ENCODE measurements around the gene PTPN23.

Gene PTPN23

DNA sequence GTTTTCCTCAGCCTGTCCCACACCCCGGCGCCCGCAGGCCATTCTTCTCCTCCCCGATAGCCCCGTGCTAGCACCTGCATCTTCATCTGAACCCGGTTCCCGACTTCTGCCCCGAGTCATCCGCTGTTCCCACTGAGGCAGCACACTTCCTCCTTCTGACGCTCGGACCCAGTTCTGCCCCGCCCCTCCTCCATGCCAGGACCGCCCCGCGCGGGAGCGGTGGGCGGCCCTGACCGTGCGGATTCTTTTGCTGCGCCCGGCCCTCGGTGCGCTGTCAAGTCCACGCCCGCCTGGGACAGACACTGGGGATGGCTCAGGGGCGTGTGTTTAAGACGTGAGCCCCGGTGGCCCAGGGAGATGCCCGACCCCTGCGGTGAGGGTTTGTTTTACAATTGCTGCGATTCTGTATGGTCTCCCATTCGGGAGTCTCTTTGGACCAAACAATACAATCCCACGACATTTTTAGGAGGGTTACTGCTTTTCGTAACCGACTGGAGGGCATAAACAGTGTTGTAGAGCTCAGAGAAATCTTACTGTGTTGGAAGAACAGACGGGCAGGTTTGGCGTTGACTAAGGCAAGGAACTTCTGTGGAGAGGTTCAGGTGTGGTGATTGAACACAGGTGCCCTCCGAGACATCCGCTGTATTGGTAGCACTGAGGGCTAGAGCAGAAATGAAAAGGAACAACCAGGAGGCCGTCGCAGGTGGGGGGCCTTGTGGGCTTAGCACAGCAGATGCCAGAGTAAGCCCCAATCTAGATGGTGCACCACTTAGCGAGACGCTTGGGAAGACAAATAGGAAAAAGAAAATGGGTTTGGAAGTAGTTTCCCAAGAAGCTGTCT is 716 bp downstream of the PTPN23 start:
- Histone ChIP-seq H3F3A (ENCODE audit: insufficient read depth) (no peaks in the 10 kb centered on the region), H3K79me2 (ENCODE audit: insufficient read depth, low read length) (peaks cover 55% of the 10 kb centered on the region), H3K4me2 (ENCODE audit: low read depth, low read length, poor library complexity, severe bottlenecking) (peak overlapping the region; percentile 73), H4K20me1 (ENCODE audit: low read depth, low read length) (0 out of 2 replicates have a peak, but pooled peaks cover 7% of the 10 kb centered on the region), H3K4me3 (ENCODE audit: insufficient read depth, low read length, poor library complexity, severe bottlenecking) (peak overlapping the region; percentile 88), H3K27me3 (ENCODE audit: low read length) (no peaks in the 10 kb centered on the region), H3K9ac (ENCODE audit: low read length) (peak overlapping the region; percentile 95), H2AFZ (ENCODE audit: low read depth, low read length, severe bottlenecking) (peak overlapping the region; percentile 13), H3K9me2 (replicated peaks; ENCODE audit: insufficient read depth, low read length) (no peaks in the 10 kb centered on the region), H3K9me3 (ENCODE audit: insufficient read depth, low read length) (no peaks in the 10 kb centered on the region), H3K36me3 (ENCODE audit: low read length) (no peaks in the 10 kb centered on the region), H3K27ac (ENCODE audit: low read depth, low read length) (peak overlapping the region; percentile 58)
- TF ChIP-seq CTCF (IDR thresholded peaks at IDR 0.05; ENCODE audit: insufficient read depth, low read length, poor library complexity, severe bottlenecking) (no peak), EZH2phosphoT487 (conservative IDR thresholded peaks at IDR 0.05; ENCODE audit: low read length) (no peak)

DNA sequence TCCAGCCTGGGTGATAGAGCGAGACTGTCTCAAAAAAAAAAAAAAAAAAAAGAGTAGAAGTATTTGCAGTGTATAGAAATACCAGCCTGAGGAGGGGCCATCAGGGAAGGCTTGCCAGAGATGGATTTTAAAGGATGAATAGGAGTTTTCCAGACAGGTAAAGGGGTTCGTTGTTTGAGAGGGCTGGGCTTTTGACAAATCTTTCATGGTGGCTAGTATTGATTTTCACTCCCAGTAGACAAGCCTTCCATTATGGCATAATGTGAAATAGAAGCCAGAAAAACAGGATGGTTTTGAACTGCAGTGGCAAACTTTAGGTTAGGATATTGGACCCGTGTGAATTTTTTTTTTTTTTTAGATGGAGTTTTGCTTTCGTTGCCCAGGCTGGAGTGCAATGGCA is 3.6 kb downstream of the PTPN23 start:
- peaks cover 83% of the 10 kb centered on the region for H3K79me2 ChIP-seq (ENCODE audit: insufficient read depth, low read length)
- H3K9me2 ChIP-seq (replicated peaks; ENCODE audit: insufficient read depth, low read length), result no peaks in the 10 kb centered on the region
- TF ChIP-seq CTCF (IDR thresholded peaks at IDR 0.05; ENCODE audit: insufficient read depth, low read length, poor library complexity, severe bottlenecking), result no peak
- no peak for TF ChIP-seq EZH2phosphoT487 (conservative IDR thresholded peaks at IDR 0.05; ENCODE audit: low read length)
- H4K20me1 ChIP-seq (ENCODE audit: low read depth, low read length), result 0 out of 2 replicates have a peak, but pooled peaks cover 7% of the 10 kb centered on the region
- no peak overlapping the region for H3K4me3 ChIP-seq (ENCODE audit: insufficient read depth, low read length, poor library complexity, severe bottlenecking)
- no peak overlapping the region for H3K9ac ChIP-seq (ENCODE audit: low read length)
- H2AFZ ChIP-seq (ENCODE audit: low read depth, low read length, severe bottlenecking), result no peak overlapping the region
- H3K4me2 ChIP-seq (ENCODE audit: low read depth, low read length, poor library complexity, severe bottlenecking), result no peak overlapping the region
- H3K36me3 ChIP-seq (ENCODE audit: low read length), result no peaks in the 10 kb centered on the region
- no peaks in the 10 kb centered on the region for H3K9me3 ChIP-seq (ENCODE audit: insufficient read depth, low read length)
- H3K27ac ChIP-seq (ENCODE audit: low read depth, low read length), result no peak overlapping the region
- no peaks in the 10 kb centered on the region for H3F3A ChIP-seq (ENCODE audit: insufficient read depth)
- no peaks in the 10 kb centered on the region for H3K27me3 ChIP-seq (ENCODE audit: low read length)

DNA sequence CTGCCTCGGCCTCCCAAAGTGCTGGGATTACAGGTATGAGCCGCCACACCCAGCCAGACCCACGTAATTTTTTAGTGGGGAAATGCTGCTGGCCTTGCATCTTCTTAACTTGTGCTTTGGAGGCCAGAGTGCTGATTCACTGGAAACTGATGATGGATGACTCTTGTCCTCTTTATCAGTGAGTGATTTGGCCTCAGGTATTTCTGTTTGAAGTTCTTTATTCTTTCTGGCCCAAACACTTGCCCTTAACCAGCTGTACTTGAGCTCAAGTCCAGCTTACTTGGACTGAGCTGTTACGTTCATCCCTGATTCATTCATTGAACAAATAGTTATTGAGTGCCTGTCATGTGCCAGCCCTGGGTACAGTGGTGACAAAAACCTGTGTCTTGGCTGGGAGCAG is 4.2 kb downstream of the PTPN23 start:
- no peaks in the 10 kb centered on the region for H3K9me2 ChIP-seq (replicated peaks; ENCODE audit: insufficient read depth, low read length)
- H3K9me3 ChIP-seq (ENCODE audit: insufficient read depth, low read length), result no peaks in the 10 kb centered on the region
- H4K20me1 ChIP-seq (ENCODE audit: low read depth, low read length), result 0 out of 2 replicates have a peak, but pooled peaks cover 7% of the 10 kb centered on the region
- H3K79me2 ChIP-seq (ENCODE audit: insufficient read depth, low read length), result peaks cover 83% of the 10 kb centered on the region
- no peak overlapping the region for H3K27ac ChIP-seq (ENCODE audit: low read depth, low read length)
- no peak overlapping the region for H3K9ac ChIP-seq (ENCODE audit: low read length)
- no peak overlapping the region for H2AFZ ChIP-seq (ENCODE audit: low read depth, low read length, severe bottlenecking)
- H3F3A ChIP-seq (ENCODE audit: insufficient read depth), result no peaks in the 10 kb centered on the region
- no peak for TF ChIP-seq CTCF (IDR thresholded peaks at IDR 0.05; ENCODE audit: insufficient read depth, low read length, poor library complexity, severe bottlenecking)
- TF ChIP-seq EZH2phosphoT487 (conservative IDR thresholded peaks at IDR 0.05; ENCODE audit: low read length), result no peak
- H3K4me2 ChIP-seq (ENCODE audit: low read depth, low read length, poor library complexity, severe bottlenecking), result no peak overlapping the region
- H3K36me3 ChIP-seq (ENCODE audit: low read length), result no peaks in the 10 kb centered on the region
- H3K27me3 ChIP-seq (ENCODE audit: low read length), result no peaks in the 10 kb centered on the region
- H3K4me3 ChIP-seq (ENCODE audit: insufficient read depth, low read length, poor library complexity, severe bottlenecking), result no peak overlapping the region
